ENCODE results near the gene CA11.

DNA sequence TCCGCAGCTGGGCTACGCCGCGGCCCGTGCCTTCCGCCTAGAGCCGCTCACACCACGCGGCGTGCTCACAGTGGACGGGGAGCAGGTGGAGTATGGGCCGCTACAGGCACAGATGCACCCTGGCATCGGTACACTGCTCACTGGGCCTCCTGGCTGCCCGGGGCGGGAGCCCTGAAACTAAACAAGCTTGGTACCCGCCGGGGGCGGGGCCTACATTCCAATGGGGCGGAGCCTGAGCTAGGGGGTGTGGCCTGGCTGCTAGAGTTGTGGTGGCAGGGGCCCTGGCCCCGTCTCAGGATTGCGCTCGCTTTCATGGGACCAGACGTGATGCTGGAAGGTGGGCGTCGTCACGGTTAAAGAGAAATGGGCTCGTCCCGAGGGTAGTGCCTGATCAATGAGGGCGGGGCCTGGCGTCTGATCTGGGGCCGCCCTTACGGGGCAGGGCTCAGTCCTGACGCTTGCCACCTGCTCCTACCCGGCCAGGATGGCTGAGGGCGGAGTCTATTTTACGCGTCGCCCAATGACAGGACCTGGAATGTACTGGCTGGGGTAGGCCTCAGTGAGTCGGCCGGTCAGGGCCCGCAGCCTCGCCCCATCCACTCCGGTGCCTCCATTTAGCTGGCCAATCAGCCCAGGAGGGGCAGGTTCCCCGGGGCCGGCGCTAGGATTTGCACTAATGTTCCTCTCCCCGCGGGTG lies 16.2 kb downstream of the CA11 start:
- TF ChIP-seq EZH2 (IDR thresholded peaks at IDR 0.05; ENCODE audit: low read length, missing control alignments), result no peak
- TF ChIP-seq, protein P1, sequence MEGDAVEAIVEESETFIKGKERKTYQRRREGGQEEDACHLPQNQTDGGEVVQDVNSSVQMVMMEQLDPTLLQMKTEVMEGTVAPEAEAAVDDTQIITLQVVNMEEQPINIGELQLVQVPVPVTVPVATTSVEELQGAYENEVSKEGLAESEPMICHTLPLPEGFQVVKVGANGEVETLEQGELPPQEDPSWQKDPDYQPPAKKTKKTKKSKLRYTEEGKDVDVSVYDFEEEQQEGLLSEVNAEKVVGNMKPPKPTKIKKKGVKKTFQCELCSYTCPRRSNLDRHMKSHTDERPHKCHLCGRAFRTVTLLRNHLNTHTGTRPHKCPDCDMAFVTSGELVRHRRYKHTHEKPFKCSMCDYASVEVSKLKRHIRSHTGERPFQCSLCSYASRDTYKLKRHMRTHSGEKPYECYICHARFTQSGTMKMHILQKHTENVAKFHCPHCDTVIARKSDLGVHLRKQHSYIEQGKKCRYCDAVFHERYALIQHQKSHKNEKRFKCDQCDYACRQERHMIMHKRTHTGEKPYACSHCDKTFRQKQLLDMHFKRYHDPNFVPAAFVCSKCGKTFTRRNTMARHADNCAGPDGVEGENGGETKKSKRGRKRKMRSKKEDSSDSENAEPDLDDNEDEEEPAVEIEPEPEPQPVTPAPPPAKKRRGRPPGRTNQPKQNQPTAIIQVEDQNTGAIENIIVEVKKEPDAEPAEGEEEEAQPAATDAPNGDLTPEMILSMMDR (conservative IDR thresholded peaks at IDR 0.05 in 1 of 2, IDR thresholded peaks at IDR 0.05 in 1 of 2; ENCODE audit: low read depth in 1 of 2, low read length in 2 of 2), result no peak
